Ovary (tissue), 3 donors: ENCODE measurements around the gene PLPPR3.

Source experiments
- CTCF ChIP-seq, 3 donors: fragments of 450-650 bp in 2 of 3; fragments of 200-600 bp in 1 of 3; IDR thresholded peaks; one replicate each; pipeline versions ENCODE4 v1.5.1 to v1.8.0; 2016 to 2022; ENCODE audit warnings: antibody characterized with exemption in 3 of 3, mild to moderate bottlenecking in 1 of 3
- EP300 ChIP-seq: sonication (generic); formaldehyde crosslinking; IDR thresholded peaks from one replicate; pipeline ENCODE4 v1.6.1; 2017; ENCODE audit warnings: antibody characterized with exemption
- POLR2A ChIP-seq: fragments of 450-650 bp; IDR thresholded peaks from one replicate; pipeline ENCODE4 v1.6.1; 2017; ENCODE audit warnings: antibody characterized with exemption, mild to moderate bottlenecking, moderate library complexity
- donor health status: DM: no; HTN: no; CAD: no.

GRCh38 chr19:858284-858683, 36.5 kb upstream of the PLPPR3 start:
- no peak for TF ChIP-seq CTCF (IDR thresholded peaks at IDR 0.05)
- TF ChIP-seq POLR2A = no peak
- TF ChIP-seq EP300 = no peak
